Osteocyte (in vitro differentiated cells): ENCODE data around the gene UTP20. TPM values are rescaled to one million over a fixed set of nuclear protein-coding genes. Genes with fewer than 3 reads are reported as not detected.

Source experiments
- DNase-seq: peaks from one replicate; pipeline ENCODE4 v3.0.0; 2021; ENCODE audit warnings: mixed read lengths; ENCODE audit not compliant: unreplicated experiment; ENCODE audit errors: extremely low spot score
- H3K27ac Mint-ChIP-seq: one replicate; pipeline ENCODE4 v1.8.0; 2021; ENCODE audit warnings: mild to moderate bottlenecking, mixed read lengths; ENCODE audit not compliant: unreplicated experiment
- H3K27me3 Mint-ChIP-seq: one replicate; pipeline ENCODE4 v1.8.0; 2021; ENCODE audit warnings: mixed read lengths; ENCODE audit not compliant: unreplicated experiment
- H3K36me3 Mint-ChIP-seq: one replicate; pipeline ENCODE4 v1.8.0; 2021; ENCODE audit warnings: mixed read lengths; ENCODE audit not compliant: unreplicated experiment
- H3K4me1 Mint-ChIP-seq: one replicate; pipeline ENCODE4 v1.8.0; 2021; ENCODE audit warnings: mixed read lengths; ENCODE audit not compliant: unreplicated experiment
- H3K4me3 Mint-ChIP-seq: one replicate; pipeline ENCODE4 v1.8.0; 2021; ENCODE audit warnings: mild to moderate bottlenecking, moderate library complexity, mixed read lengths; ENCODE audit not compliant: unreplicated experiment
- H3K9me3 Mint-ChIP-seq: one replicate; pipeline ENCODE4 v1.8.0; 2021; ENCODE audit warnings: mixed read lengths; ENCODE audit not compliant: unreplicated experiment
- total RNA-seq: library from RNA; stranded (reverse); gene quantifications from 2 replicates; pipeline ENCODE4 v1.2.1, GENCODE V29; 2021
- TF ChIP-seq, protein P1 (sequence below): fragments of 200-600 bp; sonication (generic); IDR thresholded peaks from 2 replicates; pipeline ENCODE4 v1.5.0; 2021; ENCODE audit warnings: antibody characterized with exemption, mild to moderate bottlenecking, moderate library complexity

Gene UTP20
- total RNA-seq, 1 donor from 2014 or later: 13.0 TPM

- no peaks in the 10 kb centered on the region for H3K9me3 Mint-ChIP-seq
- no peak for DNase-seq
- H3K27me3 Mint-ChIP-seq: no peaks in the 10 kb centered on the region
- no peak overlapping the region for H3K4me3 Mint-ChIP-seq
- H3K36me3 Mint-ChIP-seq: no peaks in the 10 kb centered on the region
- no peak overlapping the region for H3K27ac Mint-ChIP-seq
- TF ChIP-seq, protein P1, sequence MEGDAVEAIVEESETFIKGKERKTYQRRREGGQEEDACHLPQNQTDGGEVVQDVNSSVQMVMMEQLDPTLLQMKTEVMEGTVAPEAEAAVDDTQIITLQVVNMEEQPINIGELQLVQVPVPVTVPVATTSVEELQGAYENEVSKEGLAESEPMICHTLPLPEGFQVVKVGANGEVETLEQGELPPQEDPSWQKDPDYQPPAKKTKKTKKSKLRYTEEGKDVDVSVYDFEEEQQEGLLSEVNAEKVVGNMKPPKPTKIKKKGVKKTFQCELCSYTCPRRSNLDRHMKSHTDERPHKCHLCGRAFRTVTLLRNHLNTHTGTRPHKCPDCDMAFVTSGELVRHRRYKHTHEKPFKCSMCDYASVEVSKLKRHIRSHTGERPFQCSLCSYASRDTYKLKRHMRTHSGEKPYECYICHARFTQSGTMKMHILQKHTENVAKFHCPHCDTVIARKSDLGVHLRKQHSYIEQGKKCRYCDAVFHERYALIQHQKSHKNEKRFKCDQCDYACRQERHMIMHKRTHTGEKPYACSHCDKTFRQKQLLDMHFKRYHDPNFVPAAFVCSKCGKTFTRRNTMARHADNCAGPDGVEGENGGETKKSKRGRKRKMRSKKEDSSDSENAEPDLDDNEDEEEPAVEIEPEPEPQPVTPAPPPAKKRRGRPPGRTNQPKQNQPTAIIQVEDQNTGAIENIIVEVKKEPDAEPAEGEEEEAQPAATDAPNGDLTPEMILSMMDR: no peak
- no peaks in the 10 kb centered on the region for H3K4me1 Mint-ChIP-seq
Measured at GRCh38 chr12:101238800-101239329, 41.0 kb upstream of the UTP20 start.

DNA sequence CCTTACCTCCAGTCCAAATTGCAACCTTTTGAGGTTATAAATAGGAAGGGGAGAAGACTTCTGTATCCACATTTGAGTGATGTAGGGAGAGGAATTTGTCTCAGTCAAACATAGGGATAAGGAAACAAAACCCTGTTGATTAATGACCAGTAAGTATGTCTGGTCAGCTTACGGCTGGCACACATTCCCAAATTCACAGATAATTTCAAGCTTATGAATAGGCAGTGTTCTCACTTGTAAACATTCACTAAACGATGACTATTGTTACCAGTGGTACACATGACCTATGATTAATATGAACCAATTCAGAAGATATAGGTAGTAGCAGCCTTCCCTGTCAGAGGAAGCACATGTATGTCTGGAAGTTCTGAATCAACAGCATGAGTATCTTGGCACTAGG is 36.8 kb upstream of the UTP20 start:
- Mint-ChIP-seq H3K36me3 (no peaks in the 10 kb centered on the region), H3K27ac (no peak overlapping the region)
- DNase-seq: no peak

GRCh38 chr12:101243616-101244015 is 36.3 kb upstream of the UTP20 start:
- DNase-seq: no peak
- H3K27ac Mint-ChIP-seq: no peak overlapping the region
- no peaks in the 10 kb centered on the region for H3K9me3 Mint-ChIP-seq
- H3K36me3 Mint-ChIP-seq: no peaks in the 10 kb centered on the region
- no peaks in the 10 kb centered on the region for H3K27me3 Mint-ChIP-seq
- TF ChIP-seq, protein P1: no peak
- H3K4me1 Mint-ChIP-seq: no peaks in the 10 kb centered on the region
- no peak overlapping the region for H3K4me3 Mint-ChIP-seq

More for the DNA sequence above, 36.8 kb upstream of the UTP20 start:
- Mint-ChIP-seq H3K27me3 (no peaks in the 10 kb centered on the region), H3K4me1 (no peaks in the 10 kb centered on the region), H3K4me3 (no peak overlapping the region), H3K9me3 (no peaks in the 10 kb centered on the region)
- TF ChIP-seq, protein P1: no peak

DNA sequence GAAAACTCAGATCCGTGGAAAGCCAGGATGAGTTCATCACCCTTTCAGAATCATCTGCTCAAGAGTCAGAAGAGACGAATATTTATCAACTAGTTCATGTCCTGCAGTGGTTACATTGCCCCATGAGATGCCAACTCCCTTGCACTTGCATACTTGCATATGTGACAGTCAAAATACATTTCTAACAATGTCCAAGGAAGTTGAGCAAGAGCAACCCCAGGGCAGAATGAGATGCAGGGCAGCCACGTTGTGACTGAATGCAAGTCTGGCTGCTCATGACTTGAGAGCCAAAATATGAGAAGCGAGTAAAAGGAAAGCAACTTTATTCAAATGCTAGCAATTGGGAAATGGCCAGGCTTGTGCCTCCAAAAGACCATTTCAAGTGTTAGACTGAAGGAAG is 23.6 kb upstream of the UTP20 start:
- H3K9me3 Mint-ChIP-seq: peaks cover 18% of the 10 kb centered on the region
- no peaks in the 10 kb centered on the region for H3K36me3 Mint-ChIP-seq
- DNase-seq: no peak
- H3K4me1 Mint-ChIP-seq: no peaks in the 10 kb centered on the region
- H3K27ac Mint-ChIP-seq: no peak overlapping the region
- TF ChIP-seq, protein P1: no peak
- H3K4me3 Mint-ChIP-seq: no peak overlapping the region
- H3K27me3 Mint-ChIP-seq: no peaks in the 10 kb centered on the region

GRCh38 chr12:101257357-101257756 is 22.5 kb upstream of the UTP20 start:
- TF ChIP-seq, protein P1: no peak
- DNase-seq: no peak
- Mint-ChIP-seq H3K4me1 (no peaks in the 10 kb centered on the region), H3K36me3 (no peaks in the 10 kb centered on the region), H3K27me3 (no peaks in the 10 kb centered on the region), H3K4me3 (no peak overlapping the region), H3K9me3 (peaks cover 18% of the 10 kb centered on the region), H3K27ac (no peak overlapping the region)
